Measurements from ENCODE around the gene CTNNA2. TPM values are rescaled to one million over a fixed set of nuclear protein-coding genes. Genes with fewer than 3 reads are reported as not detected.

The CTNNA2 gene
- total RNA-seq, 4 donors from 2014 or later = not detected

- TF ChIP-seq, protein P1, sequence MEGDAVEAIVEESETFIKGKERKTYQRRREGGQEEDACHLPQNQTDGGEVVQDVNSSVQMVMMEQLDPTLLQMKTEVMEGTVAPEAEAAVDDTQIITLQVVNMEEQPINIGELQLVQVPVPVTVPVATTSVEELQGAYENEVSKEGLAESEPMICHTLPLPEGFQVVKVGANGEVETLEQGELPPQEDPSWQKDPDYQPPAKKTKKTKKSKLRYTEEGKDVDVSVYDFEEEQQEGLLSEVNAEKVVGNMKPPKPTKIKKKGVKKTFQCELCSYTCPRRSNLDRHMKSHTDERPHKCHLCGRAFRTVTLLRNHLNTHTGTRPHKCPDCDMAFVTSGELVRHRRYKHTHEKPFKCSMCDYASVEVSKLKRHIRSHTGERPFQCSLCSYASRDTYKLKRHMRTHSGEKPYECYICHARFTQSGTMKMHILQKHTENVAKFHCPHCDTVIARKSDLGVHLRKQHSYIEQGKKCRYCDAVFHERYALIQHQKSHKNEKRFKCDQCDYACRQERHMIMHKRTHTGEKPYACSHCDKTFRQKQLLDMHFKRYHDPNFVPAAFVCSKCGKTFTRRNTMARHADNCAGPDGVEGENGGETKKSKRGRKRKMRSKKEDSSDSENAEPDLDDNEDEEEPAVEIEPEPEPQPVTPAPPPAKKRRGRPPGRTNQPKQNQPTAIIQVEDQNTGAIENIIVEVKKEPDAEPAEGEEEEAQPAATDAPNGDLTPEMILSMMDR (IDR thresholded peaks at IDR 0.05; ENCODE audit: low read depth) = no peak
These were observed 779.6 kb downstream of the CTNNA2 start for GRCh38 chr2:80292474-80292873.

DNA sequence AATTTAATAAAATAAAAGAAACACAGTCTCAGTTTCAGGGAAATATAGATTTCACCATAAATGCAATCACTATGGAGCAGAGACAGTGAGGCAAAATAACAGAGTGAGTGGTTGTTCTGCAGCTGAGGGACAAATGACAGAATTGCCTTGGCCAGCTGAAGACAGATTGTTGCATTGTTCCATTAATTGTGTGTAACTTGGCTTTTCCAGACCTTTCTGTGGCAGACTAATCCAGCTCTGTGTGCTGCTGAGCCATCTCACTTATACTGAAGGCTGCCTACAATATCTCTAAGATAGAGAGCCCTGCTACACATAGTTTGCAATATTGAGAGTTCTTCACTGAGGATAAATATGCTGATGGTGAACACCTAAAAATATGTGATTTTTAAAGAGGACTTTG lies 780.2 kb downstream of the CTNNA2 start:
- TF ChIP-seq, protein P1 (IDR thresholded peaks at IDR 0.05; ENCODE audit: low read depth) = no peak

DNA sequence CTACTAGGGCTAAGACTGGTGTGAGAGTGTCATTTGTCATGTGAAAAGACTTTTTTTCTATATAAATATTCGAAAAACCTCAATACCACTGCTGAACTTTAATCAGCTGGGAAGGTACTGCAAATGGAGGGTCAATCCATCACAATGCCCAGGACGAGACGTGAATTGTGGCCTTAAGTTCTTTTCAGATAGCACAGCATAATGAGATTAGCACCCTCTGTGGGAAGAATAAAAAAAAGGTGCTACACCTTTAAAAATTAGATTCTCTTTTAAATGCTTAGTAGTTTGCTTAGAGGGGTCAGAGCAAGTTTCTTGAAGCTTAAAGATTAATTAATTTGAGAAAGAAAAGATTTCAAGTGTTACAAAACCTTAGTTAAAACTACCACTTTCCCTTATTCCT lies 786.1 kb downstream of the CTNNA2 start:
- TF ChIP-seq, protein P1 (IDR thresholded peaks at IDR 0.05; ENCODE audit: low read depth) = no peak

DNA sequence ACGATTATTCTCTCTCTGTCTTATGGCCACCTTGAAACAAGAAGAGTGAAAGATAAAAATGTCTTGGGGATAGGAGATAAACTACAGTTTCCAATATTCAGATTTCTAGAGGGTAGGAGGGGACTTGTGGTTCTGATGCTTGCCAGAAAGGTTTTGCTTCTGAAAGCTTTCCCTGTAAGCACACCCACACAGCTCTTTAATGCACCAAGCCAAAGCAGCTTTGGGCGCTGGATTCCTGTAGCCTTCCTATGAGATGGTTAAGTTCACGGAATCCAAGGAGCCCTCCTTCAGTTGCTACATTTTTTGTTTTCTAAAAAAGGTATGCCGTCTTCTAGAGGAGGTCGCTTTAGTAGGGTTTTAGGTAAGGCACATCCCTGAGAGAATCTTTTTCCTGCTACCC lies 786.8 kb downstream of the CTNNA2 start:
- TF ChIP-seq, protein P1 (IDR thresholded peaks at IDR 0.05; ENCODE audit: low read depth) = no peak

DNA sequence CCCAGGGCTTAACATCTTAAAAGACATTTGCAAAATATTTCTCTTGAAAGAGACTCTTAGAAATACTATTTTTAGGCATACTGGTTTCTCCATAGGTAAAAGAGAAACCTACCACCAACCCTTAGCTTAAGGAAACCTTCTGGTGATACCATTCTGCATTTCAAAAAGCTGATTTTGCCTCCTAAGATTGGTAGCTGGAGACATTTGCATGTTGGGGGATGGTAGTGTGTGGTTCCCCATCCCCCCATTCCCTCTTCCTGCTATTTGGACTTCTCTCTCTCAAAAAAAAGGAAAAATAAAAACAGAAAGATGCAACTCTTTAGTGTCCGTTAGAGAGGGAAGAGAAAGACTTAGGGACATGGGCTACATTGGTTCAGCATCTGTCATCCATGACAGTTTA lies 787.5 kb downstream of the CTNNA2 start:
- TF ChIP-seq, protein P1 (IDR thresholded peaks at IDR 0.05; ENCODE audit: low read depth) = no peak

DNA sequence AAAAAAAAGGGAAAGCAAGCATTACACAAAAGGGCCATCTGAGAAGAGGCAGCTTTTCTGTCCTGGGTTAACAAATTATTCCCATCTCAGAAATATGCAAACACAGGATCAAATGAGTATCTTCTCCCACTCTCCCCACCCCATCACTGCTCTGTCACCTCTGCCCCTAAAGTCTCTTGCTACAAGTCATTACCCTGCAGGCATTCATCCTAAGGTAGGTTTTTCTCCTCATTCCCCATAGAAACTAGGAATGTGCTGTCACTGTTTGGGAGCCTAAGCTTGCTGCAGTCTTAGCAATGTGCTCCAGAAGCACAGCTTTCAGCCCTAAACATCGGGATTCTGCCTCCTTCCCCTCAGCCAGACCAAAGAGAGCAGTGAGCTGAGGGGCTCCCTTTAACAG lies 788.1 kb downstream of the CTNNA2 start:
- TF ChIP-seq, protein P1 (IDR thresholded peaks at IDR 0.05; ENCODE audit: low read depth) = no peak

GRCh38 chr2:80302001-80302313 lies 789.1 kb downstream of the CTNNA2 start:
- TF ChIP-seq, protein P1 (IDR thresholded peaks at IDR 0.05; ENCODE audit: low read depth) = no peak

Data from subcutaneous adipose tissue (tissue), 4 donors.